ENCODE data around the gene SOAT2.
"Not testable (repeated sequence)": the region's sequence is repeated elsewhere in the genome, so short reads cannot be mapped to it uniquely, and the experiment has no call there.

SOAT2 gene

DNA sequence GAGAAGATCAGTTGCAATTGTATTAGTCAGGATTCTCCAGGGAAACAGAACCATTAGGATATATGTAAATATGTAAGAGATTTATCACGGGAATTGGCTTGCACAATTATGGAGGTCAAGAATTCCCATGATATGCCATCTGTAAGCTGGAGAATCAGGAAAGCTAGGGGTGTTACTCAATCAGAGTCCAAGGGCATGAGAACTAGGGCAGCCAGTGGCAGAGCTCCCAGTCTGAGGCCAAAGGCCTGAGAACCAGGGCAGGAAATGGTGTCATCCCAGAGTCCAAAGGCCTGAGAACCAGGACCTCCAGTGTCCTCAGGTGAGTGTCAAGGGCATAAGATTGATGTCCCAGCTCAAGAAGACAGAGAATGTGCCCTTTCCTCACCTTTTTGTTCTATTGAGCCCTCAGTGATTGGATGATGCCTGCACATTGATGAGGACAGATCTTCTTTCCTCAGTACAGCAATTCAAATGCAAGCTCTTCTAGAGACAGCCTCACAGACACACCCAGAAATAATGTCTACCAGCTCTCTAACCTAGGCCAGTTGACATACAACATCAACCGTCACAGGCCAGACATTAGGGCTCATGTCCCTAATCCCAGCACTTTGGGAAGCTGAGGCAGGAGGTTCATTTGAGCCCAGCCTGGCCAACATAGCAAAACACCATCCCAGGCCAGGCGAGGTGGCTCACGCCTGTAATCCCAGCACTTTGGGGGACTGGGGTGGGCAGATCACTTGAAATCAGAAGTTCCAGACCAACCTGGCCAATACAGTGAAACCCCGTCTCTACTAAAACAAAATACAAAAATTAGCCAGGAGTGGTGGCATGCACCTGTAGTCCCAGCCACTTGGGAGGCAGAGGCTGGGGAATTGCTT, 42.3 kb downstream of the SOAT2 start:
- DNase-seq (ENCODE audit: low read depth, low spot score): no peak

DNA sequence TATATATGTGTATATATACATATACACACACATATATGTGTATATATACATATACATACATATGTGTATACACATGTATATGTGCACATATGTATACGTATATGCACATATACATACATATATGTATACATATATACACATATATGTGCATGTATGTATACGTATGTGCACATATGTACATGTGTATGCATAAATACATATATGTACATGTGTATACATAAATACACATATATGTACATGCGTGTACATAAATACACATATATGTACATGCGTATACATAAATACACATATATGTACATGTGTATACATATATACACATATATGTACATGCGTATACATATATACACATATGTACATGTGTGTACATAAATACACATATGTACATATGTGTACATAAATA, 43.9 kb downstream of the SOAT2 start:
- DNase-seq (ENCODE audit: low read depth, low spot score): no peak

DNA sequence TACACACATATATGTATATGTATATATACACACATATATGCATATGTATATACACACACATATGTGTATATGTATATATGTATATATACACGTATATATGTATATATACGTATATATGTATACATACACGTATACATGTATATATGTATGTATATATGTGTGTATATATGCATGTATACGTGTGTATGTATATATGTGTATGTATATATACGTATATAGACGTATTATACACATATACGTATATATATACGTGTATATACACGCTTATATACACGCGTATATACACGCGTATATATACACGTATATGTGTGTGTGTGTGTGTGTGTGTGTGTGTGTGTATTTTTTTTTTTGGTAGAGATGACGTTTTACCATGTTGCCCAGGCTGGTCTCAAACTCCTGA, 44.4 kb downstream of the SOAT2 start:
- no peak for DNase-seq (ENCODE audit: low read depth, low spot score)

DNA sequence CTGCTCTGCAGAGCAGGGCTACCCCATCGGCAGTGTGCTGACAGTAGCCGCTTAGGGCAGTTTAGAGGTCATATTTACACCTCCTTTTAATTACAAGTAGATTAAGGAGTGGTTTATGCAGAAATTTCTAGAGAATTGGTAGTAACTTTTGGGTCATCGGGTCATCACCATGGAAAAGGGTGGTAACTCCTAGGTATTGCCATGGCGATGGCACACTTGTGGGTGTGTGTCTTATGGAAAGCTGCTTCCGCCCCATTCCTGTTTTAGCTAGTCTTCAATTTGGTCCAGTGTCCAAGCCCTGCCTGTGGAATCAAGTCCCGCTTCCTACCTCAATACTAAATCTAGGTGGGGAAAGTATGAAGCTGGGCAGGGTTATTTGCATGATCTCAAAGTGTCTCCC, 47.8 kb downstream of the SOAT2 start:
- no peak for DNase-seq (ENCODE audit: low read depth, low spot score)

DNA sequence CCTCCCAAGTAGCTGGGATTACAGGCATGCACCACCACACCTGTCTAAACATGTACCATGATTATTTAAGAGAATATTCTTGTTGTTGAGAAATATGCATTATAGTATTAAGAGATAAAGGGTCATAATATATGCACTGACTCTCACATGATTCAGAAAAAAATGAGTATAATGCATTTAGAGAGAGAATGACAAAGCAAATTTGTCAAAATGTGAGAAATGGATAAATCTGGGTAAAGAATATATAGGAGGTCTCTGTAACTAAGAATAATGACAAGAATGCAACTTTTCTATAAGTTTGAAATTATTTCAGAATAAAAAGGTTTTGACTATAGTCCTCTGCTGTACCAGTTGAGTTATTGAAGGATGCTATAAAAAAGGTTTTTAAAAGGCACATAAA, 49.1 kb downstream of the SOAT2 start:
- no peak for DNase-seq (ENCODE audit: low read depth, low spot score)

DNA sequence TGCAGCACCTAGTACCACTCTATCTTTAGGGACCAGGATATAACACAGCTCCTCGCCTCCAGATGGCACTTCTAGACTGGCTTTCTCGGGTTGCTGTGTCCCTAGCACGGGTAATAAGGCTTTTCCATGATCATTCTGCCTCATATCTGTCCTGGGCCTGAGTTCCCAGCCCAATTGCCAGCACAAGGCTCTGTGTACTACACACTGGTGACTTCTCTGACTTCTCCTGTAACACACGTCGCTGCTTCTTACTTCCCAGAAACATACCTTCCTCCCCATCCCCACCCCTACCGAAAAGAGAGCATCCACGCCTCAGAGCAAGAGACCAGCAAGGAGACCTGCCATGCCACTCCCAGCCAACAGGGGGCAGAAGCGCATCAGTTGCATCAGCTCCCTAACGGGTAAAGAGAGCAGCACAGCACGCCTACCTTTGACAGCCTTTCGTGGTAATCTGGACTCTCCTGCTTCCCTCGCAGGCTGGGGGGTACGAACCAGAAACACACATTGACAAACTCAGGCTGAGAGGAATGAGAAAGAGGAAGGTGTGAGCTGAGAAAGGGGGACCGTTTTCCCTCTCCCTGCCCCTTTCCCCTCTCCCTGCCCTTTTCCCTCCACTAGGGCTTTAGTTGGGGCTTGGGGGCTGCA, 56.0 kb downstream of the SOAT2 start:
- peak; percentile 87 for DNase-seq (ENCODE audit: low read depth, low spot score)

DNA sequence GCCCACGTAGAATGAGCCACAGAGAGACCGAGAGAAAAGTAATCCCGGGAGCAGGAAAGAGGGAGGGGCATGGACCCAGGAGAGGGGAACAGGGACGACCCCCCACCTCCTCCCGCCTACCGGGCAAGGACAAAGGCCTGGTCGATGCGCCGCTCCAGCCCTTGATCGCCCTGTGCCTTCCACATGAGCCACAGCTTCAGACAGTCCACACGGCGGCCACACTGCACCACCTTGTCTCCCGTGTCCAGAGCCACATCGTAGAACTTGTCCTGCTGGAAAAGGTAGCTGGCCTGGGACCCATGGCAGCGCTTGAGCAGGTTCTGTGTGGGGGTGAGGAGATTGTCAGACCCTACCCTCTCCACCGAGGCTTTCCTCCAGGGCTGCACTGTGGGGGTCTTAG, 56.7 kb downstream of the SOAT2 start:
- DNase-seq (ENCODE audit: low read depth, low spot score): no peak

DNA sequence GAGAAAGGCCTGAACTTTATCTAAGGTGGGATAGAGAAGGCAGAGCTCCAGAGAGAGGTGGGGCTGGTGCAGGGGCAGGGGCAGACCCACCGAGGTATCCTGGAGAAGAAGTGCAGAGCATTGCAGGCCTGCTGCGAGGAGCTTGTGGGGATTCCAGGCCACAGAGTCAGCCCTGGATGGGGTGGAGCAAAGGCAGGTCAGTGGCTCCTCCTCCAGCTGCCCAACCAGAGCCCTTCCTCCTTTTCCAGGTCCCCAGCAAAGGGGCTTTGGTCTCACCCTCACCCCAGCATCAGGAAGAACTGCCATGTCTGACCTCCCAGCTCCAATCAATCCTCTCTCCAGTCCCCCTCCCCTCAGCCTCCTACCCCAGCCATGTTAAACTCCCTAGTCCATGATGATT, 57.4 kb downstream of the SOAT2 start:
- DNase-seq (ENCODE audit: low read depth, low spot score): no peak

DNA sequence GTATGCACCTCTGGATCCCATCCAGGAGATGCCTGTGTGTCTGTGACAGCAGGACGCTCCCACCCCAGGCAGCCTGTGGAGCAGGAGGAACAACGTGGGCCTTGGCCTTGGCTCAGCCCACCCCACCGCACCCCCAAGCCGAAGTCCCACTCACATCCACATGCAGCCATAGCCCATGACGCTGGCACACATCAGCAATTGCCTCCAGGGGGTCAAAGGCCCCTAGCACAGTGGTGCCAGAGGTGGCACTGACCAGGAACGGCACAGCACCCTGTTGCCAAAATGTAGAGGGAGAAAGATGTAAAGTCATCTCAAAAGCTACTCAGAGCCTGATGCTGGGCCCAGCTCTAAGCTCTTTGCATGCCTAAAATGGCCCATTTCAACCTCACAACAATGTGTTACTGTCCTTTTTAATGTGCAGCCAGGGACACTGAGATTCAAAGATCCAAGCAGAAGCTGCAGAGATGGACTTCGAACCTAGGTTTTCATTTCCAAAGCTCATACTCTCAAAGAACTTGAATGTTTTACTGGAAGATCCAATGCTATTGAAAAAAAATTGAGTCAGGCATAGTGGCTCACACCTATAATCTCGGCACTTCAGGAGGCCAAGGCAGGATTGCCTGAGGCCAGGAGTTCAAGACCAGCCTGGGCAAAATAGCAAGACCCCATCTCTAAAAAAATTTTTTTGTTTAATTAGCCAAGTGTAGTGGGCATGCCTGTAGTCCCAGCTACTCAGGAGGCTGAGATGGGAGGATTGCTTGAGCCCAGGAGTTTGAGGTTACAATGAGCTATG, 58.0 kb downstream of the SOAT2 start:
- DNase-seq (ENCODE audit: low read depth, low spot score): no peak

DNA sequence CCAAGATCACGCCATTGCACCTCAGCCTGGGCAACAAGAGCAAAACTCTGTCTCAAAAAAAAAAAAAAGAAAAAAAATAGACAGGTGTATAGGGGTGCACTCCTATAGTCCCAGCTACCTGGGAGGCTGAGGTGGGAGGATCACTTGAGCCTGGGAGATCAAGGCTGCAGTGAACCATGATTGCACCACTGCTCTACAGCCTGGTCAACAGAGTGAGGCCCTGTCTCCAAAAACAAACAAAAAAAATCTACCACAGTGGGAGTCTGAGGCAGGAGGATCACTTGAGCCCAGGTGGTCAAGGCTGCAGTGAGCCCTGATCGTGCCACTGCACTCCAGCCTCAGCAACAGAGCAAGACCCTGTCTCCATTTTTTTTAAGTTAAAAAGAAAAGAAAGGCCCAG, 59.7 kb downstream of the SOAT2 start:
- DNase-seq (ENCODE audit: low read depth, low spot score): not testable (repeated sequence)

DNA sequence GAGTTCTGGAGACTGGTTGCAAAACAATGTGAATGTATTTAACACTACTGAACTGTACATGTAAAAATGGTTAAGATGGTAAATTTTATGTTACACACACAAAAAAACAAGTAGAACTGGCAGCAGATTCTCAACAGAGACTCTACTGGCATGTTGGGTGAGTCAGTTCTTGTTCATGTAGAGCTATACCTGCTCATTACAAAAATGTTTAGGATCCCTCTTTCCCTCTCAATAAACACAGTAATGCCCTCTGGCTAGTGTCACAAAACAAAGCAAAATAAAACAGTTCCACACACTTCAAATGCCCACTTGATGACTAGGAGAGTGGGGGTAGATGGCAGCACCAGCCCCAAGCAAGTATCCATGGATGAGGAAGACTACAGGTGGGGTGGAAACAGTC, 63.6 kb downstream of the SOAT2 start:
- DNase-seq (ENCODE audit: low read depth, low spot score): no peak

DNA sequence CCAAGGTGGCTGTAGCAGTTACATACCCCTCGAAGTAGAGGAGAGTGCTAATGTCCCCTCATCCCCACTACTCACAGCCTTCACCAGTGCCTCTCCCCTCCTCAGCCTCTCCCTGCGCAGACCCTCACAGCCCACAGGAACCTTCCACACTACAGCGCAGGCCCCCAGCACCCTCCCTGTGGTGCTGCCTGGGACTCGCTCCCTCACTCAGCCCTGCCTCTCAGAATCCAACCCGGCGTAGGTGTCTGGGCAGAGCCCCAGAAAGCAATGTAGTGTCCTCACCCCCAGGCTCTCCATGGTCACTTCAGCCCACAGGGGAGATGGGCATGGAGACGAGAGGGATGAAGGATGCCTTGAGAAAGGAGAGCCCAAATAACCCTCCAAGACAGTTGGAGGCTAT, 66.4 kb downstream of the SOAT2 start:
- DNase-seq (ENCODE audit: low read depth, low spot score): no peak

DNA sequence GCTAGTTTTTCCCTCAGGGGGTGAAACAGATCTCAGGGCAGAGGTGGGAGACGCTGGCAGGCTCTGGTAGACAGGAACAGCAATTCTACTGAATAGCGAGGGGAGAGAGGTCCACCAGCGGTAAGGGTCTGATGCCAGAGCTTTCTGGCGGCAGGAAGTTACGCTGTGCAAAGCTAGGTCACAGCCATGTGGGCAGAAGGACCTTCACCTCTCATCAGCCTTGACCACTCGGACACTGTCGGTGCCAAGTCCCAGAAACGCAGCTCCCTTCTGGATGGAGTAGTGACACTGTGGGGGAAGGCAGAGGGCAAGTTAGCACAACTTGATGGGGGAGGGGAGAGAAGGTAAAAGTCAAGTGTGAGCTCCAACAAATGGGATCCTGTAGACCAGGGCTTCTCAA, 66.9 kb downstream of the SOAT2 start:
- no peak for DNase-seq (ENCODE audit: low read depth, low spot score)

DNA sequence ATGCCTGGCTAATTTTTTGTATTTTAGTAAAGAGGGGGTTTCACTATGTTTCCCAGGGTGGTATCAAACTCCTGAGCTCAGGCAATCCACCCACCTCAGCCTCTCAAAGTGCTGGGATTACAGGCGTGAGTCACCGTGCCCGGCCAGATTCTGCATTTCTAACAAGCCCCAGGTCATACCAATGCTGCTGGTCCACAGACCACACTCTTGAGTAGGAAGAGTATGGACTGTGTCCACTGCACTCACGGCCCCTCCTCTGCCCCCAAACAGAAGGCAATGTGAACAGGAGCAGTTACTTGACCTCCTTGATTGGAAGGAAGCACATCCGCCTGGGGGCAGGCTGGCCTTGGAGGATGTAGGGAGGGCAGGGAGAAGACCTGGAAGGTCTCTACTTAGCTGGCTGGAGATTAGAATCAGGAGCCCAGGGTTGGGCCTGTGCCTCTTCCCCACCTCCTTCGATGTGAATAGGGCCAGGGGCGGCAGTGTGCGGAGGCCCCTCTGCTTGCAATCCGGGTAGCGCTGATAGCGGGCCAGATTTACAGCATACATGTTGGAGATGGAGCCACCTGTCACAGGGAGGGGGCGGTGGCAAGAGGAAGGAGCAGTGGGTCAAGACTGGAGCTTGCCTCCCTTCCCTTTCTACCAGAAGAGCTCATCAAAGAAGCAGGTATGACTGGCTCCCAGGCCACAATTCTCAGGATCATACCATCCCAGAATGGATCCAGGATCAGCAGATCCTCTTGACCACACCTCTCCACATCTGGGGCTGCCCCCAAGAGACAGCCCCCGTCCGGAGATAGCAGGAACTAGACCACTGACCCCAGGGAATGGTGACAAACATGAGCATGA, 67.8 kb downstream of the SOAT2 start:
- DNase-seq (ENCODE audit: low read depth, low spot score): no peak

DNA sequence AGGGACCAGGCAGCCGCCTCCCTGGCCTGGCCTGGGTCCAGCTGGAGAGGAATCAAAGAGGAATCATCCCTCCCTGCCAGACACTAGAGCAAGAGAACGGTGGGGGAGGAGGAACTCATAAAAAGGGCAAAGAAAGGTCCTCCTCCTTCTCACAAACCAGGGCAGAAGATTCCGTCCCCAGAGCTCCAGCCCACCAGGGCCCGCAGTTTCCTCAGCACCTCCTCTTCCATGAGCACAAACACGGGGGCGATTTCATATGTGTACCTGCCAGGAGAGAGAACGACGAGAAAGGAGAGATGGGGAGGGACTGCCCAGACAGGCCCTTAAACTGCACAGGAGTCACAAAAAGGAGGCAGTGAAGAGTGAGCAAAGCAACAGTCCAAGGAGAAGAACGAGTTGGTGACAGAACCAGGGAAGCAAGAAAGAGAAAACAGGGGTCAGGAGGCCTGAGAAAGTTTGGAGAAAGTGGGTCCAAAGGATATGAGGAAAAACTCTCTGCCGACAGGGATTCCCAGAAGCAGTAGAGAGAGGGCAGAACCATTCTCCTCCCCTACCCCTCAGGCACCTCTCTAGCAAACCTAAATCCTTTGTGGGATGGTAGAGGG, 68.5 kb downstream of the SOAT2 start:
- no peak for DNase-seq (ENCODE audit: low read depth, low spot score)

DNA sequence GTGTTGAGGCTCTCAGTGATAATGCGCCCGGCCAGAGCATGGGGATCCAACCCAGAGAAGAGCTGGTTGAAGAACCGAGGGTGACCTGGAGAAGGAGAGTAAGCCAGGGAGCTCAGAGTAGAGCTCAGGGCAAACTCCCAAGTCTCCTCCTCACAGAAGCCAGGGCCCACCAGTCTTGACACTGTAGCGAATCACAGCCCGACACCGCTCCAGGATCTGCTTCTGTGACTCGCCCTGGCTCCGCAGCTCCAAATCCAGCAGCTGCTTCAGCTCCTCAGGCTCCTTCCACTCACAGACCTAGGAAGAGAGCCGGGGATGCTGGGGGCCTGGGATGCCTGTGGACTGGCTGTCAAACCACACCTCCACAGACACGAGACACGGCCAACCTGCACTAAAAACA, 69.1 kb downstream of the SOAT2 start:
- peak; percentile 59 for DNase-seq (ENCODE audit: low read depth, low spot score)

DNA sequence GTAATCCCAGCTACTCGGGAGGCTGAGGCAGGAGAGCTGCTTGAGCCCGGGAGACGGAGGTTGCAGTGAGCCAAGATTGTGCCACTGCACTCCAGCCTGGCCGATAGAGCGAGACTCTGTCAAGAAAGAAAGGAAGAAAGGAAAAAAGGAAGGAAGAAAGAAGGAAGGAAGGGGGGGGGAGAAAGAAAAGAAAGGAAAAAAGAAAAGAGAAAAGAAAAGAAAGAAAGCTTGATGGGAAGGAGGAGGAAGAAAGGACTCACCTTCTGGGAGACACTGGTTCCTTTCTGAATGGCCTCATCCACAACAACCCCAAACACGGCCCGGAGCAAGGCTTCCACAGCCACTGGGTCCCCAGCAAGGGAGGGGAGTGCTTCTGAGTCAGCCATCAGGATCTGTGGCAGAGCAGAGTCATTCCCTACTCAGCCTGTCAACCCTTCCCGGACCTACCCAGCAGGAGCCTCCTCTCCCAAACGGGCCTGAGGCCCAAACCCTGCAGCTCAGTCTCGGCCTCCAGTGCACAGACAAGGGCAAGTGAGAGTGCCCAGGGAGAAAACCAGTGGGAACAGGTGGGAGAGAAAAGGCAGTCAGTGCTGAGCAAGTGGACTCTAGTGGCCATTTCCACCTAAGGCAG, 69.9 kb downstream of the SOAT2 start:
- DNase-seq (ENCODE audit: low read depth, low spot score): peak; percentile 46
